Measurements from ENCODE around the gene TSC22D1.

TSC22D1 gene

DNA sequence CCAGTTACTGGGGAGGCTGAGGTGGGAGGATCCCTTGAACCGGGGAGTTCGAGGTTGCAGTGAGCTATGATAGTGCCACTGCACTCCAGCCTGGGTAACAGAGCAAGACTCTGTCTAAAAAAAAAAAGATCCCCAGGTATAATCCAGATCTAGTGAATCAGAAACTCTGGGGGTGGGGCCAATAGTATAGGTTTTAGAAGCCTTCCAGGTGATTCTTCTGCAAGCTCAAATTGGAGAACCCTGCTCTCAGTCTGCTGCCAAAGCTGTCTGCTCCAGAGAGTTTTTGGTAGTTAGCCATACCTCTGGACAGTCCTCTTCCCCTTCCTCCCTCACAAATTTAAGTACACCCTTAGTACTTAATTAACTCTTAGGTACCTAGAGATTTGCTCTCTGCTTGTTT, 174.6 kb downstream of the TSC22D1 start:
- DNase-seq, result peak in 1 of 2 experiments; percentile 38

DNA sequence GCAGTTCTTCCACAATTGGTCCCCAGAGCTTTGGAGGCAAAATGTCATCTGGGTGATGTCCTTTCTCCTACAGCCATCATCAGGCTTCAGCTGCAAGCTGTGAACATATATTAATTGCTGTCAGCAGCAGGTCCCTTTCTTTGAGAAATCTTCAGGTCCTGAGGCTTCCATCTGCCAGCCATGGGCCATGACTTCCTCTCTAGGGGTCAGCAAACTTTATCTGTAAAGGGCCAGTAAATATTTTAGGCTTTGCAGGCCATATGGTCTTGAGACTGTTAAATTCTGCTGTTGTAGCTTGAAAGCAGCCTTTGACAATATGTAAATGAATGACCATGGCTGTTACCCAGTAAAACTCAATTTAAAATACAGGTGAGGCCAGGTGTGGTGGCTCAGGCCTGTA, 175.4 kb downstream of the TSC22D1 start:
- DNase-seq, result peak in 1 of 2 experiments; percentile 55

DNA sequence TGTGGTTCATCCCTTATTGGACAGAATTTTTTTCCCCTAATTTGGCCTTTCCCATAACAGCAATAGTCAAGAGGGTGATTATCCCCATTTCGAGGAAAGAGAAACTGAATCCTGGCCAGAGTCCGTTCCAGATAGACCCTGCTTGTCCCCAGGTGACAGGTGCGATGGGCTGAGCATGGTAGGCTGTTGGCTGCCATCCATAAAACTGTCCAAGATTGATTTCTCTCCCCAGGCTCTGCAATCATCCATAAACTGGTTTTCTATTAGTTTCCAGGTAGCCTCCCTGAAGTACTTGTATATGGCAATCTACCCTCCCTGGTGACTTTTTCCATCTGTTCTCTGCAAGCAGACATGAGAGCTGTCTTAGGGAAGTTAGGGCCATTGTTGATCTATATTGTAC, 177.1 kb downstream of the TSC22D1 start:
- DNase-seq, result no peak

DNA sequence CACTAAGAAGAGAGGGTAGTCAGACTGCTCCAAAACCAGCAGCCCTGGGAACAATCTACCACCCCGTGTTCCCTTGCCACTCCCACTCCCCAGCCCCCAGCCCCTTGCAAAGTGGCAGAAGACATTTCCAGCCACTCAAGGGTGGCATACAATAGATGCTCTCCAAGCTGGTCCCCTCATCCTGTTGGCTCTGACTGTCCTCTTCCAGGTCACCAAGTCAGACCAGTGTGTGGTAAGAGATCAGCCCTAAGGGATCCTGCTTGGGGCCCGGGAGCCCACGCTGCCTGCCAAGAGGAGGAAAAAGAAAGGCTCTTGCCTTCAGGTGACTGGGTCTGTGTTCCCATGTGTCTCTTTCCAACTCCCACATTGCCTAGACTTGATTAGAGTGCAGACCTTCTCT, 177.5 kb downstream of the TSC22D1 start:
- no peak for DNase-seq

DNA sequence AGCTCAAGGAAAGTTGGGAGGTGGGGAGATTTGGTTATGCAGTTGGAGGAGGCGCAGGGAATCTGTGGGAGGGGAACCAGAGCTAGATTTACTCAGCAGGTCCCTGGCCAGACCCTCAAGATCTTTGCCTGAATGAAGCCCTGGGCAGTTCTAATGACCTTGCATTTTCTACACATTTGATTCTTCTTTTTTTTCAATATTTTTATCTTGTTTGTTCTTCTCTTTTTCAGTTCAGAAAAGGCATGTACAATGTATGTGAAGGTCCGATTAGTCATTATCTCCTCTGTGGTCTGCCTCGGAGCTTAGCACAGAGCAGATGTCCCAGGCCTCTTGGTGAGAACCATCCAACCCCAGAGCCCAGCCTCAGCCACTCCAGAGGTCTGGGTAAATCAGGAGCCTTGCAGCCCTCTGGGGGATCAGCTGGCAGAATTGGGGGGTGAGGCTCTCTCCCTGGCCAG, 178.3 kb downstream of the TSC22D1 start:
- DNase-seq, result no peak

DNA sequence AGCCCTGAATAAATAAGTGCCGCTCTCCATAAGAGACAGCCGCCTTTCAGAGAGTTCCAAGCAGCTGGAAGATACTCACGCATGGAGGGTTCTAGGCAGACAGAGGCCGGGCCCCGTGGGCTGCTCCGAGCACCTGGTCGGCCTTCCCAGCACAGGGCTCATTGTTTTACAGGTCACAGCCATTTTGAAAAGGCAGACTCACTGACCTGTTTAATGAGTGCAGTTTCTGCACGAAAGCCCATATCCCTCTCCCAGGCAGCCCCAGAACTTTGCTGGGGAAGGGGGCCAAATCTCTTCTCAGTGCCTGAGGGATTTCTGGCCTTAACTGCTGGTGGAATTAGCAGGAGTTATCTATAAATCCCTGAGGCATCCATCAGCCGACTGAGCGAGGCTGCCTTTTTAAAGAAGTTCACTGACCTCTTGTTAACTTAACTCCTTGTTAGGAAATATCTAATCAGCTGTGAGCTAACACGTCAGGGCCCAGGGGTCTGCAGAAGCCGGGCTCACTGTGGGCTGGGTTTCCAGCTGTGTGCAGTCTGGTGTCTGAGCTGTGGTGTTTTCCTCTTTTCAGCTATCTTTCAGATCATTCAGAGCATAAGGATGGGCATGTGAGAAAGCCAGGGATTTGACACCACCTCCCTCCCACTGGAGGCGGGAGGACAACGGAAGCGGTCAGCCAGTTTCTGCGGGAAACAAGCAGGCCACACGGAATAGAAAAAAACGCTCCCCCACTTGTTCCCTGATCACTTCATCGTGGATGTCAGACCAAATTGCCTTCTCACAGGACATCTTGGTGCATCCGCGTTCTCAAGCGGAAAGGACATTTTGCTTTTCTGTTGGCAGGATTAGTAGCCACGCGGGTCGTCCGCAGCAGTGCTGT, 179.2 kb downstream of the TSC22D1 start:
- DNase-seq, result peak in 1 of 2 experiments; percentile 28

DNA sequence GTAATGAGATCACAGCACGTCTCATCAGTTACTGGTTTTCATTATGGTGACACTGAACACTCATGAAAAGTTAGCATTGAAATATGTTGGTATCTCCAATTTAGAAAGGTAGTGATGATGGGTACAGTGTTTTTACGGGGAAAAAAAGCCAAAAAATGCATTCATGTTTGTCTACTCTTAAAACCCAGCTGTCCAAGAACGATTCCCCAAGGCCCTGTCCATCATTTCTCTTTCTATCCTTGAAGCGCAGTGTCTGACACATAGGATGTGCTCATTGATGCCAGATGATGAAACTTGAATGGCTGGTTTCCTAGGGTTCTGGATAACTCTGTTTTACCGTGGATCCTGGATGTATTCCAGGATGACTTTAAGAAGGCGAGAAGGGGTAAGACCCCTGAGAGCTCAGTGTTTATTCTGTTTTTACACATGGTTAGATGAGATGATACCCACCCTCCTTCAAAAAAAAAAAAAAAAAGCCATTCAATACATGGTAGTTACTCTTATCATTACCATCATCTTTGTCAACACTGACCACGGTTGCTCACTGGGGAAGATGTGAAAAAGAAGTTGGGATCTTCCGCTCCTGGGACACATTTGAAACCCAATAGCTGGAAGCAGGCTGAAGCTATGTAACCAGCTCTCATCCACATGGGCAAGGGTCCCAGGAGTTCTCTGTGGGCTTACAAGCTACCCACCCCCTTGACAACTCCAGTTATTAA, 180.0 kb downstream of the TSC22D1 start:
- no peak for DNase-seq

DNA sequence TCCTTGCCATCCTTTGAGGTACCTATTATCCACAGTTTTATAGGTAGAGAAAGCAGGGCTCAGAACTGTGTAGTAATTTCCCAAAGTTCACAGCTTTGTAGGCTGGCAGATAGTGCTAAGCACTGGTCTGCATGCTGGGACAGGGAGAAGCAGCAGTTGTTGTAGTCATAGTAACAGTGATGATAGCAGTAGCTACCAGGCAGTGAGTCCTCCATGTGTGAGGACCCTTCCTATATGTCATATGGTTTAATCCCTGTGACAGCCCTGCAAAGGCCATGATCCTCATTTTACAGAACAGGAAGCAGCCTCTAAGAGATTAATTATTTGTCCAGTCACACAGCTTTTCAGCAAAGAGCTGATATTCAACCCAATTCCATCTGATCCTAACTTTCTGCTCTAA, 181.5 kb downstream of the TSC22D1 start:
- DNase-seq, result no peak

DNA sequence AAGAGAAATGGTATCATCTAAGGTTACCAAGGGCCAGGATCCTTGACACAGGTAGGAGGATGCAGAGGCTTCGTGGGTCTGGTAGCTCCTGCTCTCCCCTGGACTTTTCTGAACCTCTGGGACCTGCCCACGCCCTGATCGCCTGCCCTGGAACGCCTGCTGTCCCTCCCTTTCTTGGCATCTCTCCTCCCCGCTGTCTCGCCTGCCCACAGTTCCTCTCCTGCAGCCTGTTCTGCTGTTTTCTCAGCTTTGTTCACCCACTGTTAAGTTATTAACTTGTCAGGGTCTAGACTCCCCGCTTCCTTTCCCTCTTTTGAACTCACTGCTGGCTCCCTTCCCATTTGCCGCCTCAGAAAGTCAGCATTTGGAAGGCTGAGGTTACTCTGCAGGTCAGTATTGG, 182.7 kb downstream of the TSC22D1 start:
- DNase-seq, result no peak

DNA sequence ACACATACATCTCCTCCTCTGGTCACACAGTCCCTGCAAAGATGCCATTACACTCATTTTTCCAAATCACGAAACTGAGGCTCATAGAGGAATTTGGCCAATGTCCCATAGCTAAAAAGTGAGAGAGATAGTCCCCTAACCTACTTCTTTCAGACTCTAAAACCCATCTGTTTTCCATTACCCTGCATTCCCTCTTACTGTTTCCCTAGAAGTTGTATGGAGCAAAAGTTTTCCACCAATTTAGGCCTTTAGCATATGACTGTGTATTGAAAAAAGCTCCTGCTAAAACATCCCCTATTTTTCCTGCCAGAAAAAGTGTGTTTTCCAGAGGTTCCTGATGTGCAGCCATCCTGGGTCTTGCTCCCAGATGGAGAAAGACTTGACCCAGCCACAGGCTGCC, 186.3 kb downstream of the TSC22D1 start:
- no peak for DNase-seq

DNA sequence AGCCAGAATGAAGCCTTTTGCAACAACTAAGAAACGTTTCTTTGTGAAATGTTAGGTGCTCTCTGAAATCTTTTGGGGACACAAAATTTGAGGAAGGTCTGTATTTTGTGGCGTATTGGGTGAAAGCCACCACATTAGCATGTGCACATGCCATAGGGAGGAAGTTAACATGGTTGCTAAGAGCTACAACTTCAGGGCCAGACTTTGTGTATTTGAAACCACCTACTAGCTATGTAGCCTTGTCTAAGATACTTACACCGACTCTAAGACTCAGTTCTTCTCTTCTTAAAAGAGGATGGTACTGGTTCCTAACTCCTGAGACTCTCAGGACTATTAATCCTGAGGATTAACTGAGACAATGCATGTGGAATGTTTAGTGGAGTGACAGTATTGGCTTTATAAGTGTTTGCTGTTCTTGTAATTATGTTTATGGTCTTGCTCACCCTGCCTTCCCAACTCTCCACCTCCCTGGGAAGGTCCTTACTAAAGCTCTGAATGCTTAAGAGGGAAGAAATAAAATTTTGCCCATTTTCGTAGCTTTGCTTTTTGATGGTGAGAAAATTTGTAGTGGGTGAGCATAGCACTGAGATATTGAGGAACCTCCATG, 187.0 kb downstream of the TSC22D1 start:
- no peak for DNase-seq

DNA sequence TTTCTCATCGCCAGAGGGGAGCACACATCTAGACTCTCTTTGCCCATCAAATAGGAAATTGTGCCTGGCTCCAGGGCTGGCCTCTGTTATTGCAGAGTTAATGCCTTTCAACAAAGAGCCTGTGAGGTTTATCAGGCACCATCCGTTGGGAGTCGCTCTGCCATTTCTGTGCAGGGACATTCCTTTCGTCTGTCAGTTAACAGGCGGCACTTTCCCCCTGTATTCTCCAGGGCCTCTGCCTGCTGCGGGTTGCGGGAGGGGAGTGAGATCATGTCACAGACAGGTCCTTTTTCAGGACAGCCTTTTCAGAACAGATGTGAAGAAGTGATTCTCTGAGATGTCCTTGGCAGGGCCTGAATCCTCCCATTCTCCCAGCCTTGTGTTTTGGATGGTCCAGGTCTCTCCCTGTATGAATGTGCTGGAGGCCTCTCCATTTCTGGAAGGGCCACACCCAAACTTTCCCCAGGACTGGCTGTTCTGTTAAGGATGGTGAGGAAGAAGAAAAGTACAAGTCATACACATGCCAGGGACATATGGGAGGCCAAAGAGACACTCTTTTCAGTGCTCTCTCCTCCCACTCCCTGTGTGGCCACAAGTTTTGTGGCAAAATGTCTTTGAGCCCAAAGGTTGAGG, 187.6 kb downstream of the TSC22D1 start:
- DNase-seq, result peak in 1 of 2 experiments; percentile 42

DNA sequence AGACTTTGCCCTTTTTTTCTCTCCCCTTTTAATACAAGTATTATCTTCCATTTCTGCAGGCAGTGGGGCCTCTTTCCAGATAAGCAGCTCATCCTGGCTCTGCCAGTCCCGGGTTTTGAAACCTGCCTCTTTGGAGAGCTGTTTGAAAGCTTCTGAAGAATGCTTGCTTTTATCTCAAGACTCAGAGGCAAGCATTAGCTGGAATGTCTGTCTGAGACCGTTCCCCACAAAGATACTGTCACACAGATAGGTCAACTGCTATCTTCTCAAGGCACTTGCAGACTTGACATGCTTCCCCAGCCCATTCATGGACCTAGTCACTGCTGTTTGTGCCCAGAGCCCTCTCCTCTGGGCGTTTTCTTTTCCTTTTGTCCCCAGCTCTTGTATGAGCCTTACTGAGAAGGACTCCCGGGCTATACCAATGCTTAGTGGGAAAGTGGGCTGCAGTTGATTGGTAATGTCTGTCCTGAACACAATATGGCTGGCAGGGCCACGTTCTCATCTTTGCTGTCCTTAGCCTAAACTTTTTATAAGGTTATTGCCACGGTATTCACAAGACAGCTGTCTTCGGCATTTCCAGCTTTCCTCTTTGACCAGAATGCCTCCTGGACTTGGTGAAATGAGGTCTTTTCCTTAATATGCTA, 189.1 kb downstream of the TSC22D1 start:
- no peak for DNase-seq

DNA sequence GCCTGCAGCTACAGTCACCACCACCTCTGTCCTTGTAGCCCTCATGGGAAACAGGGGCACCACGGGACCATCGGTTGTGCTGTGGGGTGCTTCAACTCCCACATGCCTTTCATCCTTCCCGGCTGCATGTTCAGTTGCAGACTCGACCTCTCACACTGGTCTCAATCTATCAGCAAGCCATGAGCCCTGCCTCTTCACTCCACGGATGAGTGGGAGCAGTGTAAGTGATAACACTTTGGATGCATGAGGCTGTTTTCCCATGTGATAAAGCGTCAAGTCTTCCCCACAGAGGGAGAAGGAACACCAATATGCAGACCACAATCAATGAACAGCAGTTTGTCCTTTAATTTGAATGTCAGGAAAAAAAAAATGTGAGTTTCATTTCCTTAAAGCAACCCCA, 190.3 kb downstream of the TSC22D1 start:
- DNase-seq, result no peak

DNA sequence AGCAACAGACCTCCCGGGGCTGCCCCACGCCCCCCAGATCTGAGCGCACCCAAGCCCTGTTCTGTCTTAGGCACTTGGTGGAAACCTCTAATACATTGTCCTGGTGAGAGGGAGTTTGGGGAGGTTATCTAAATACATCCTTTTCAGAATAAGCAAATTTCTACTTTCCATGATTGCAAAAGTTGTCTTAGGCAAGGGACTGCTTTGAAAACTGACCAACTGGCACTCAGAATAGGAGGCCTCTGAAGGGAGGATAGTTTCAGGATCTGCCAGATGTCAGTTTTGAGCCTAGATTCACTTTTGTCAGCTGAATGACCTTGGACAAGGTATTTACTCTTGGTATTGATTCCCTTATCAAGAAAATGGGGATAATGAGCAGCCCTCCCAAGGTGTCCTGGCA, 190.7 kb downstream of the TSC22D1 start:
- no peak for DNase-seq

DNA sequence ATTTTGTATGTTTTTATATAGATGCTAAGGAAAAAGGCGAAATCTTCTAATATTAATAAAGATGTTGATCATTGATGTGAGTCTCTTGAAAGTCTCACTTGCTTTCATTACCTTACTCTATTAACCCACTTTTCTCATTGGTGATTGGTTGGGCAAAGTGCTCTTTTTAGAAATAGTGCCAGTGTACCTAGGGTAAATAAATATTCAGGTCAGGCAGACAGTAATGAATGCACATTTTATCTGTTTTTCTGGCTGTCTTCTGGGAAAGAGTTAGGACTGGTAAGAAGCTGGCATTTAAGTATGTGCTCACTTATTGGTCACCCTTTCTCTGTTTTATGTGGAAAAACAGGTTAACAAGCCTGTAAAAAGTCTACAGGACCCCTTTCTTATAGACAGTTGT, 191.4 kb downstream of the TSC22D1 start:
- no peak for DNase-seq

DNA sequence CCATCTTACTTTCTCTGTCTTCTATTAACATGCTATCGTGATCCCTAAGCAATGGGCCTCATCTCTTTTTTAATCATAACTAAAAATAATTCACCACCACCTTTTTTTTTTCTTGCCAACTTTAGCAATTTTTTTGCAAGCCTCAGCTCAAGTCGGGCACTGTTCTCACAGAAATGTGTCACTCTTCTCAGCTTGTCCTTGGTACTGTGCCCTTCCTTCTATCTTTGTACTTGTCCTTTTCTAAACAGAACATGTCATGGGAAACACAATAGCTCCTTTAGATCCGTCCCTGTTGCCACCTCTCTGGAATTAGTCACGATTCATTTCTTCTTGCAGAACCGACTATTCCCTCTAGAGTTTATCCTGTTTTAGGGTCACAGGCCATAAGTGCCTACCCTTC, 192.2 kb downstream of the TSC22D1 start:
- no peak for DNase-seq

DNA sequence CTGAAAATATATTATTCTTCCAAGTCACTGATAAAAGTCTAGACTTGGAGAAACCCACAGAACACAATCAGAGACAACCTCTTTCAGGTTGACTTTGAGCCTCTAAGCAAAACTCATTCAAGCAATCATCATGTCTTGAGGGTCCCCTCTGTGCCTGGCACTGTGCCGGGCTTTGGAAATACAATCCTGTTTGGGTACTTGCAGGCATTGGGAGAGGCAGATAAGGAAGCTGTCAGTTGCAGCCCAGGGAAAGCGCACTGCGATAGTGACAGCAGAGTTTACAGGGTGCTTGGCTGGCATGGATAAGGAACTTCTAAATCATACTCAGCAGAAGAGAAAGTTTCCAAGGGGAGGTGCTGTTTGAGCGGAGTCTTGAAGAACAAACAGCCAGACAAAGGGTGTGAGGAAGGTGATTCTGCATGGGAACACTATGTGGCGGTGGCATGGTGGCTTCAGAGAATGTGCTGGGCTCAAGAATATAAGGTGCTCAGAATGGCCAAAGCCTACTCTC, 193.4 kb downstream of the TSC22D1 start:
- no peak for DNase-seq

Measured in NCI-H526 (cell line).